Heart left ventricle (tissue), 16 donors: ENCODE measurements around the gene RXRA. TPM values are rescaled to one million over a fixed set of nuclear protein-coding genes. Genes with fewer than 3 reads are reported as not detected.

Experiments used
- ATAC-seq, 4 donors: fragments of 200-7000 bp; cut with Tn5 transposase; one replicate each; pipeline ENCODE4 v1.9.1; 2020 to 2022; ENCODE audit warnings: moderate library complexity in 4 of 4, mild to moderate bottlenecking in 3 of 4, moderate number of reproducible peaks in 1 of 4
- DNase-seq, 5 donors: peaks; one replicate each; pipeline ENCODE4 v3.0.0-alpha.2; 2020
- H3K27ac ChIP-seq, 12 donors: fragments of 200-600 bp; sonication (generic) in 4 of 12; one replicate each; pipeline versions ENCODE4 v1.5.0 to v1.8.0; 2016 to 2022; ENCODE audit warnings: mild to moderate bottlenecking in 2 of 12
- H3K27me3 ChIP-seq, 9 donors: fragments of 200-600 bp; sonication (generic) in 2 of 9; one replicate each; pipeline versions ENCODE4 v1.5.1 to v1.8.0; 2016 to 2022; ENCODE audit warnings: mild to moderate bottlenecking in 3 of 9
- H3K36me3 ChIP-seq, 9 donors: fragments of 200-600 bp; sonication (generic) in 2 of 9; one replicate each; pipeline versions ENCODE4 v1.5.0 to v1.8.0; 2018 to 2022; ENCODE audit warnings: mild to moderate bottlenecking in 2 of 9
- H3K4me1 ChIP-seq, 12 donors: fragments of 200-600 bp; sonication (generic) in 4 of 12; one replicate each; pipeline versions ENCODE4 v1.5.0 to v1.8.0; 2016 to 2022; ENCODE audit warnings: mild to moderate bottlenecking in 3 of 12
- H3K4me3 ChIP-seq, 12 donors: fragments of 200-600 bp; sonication (generic) in 4 of 12; one replicate each; pipeline versions ENCODE4 v1.5.0 to v1.8.0; 2017 to 2022; ENCODE audit warnings: mild to moderate bottlenecking in 9 of 12, moderate library complexity in 4 of 12
- H3K9me3 ChIP-seq, 12 donors: fragments of 200-600 bp; sonication (generic) in 4 of 12; one replicate each; pipeline versions ENCODE4 v1.5.0 to v1.8.0; 2016 to 2022; ENCODE audit warnings: mild to moderate bottlenecking in 1 of 12
- POLR2A ChIP-seq, 2 donors: fragments of 450-650 bp; IDR thresholded peaks; one replicate each; pipeline ENCODE4 v1.6.1; 2017; ENCODE audit warnings: antibody characterized with exemption in 2 of 2, mild to moderate bottlenecking in 2 of 2, moderate library complexity in 2 of 2
- WGBS, 4 donors: extraction: QIAGEN DNeasy Blood & Tissue Kit in 2 of 4; methylation state at CpG; one replicate each; pipeline versions ENCODE4 v1.1.5 to v1.1.7; 2013 to 2018; 5-methylcytosine and 5-hydroxymethylcytosine counted together
- intact Hi-C, 10 donors: fragments of 100-400 bp; cut with DNase I; formaldehyde crosslinking; loops; one replicate each; pipeline versions ENCODE4 v1.11.1 to v1.14.2; 2022
- polyA plus RNA-seq, 2 donors: library from polyadenylated mRNA; stranded (reverse); fragments of 200-250 nt; gene quantifications; one replicate each; pipeline ENCODE4 v1.2.3, GENCODE V29; 2013
- total RNA-seq, 9 donors: library from RNA; depleted of rRNA in 2 of 9; stranded (reverse); fragments of >200 nt in 2 of 9; fragmentation: NEBNext Ultra II Directional in 3 of 9; extraction: Animal tissue kit (Norgen Biotek cat#: 25700) in 3 of 9; gene quantifications; one replicate each; pipeline versions ENCODE4 v1.1.0 to v1.2.4, GENCODE V29; 2016 to 2023
- TF ChIP-seq, protein P1 (sequence below), 12 donors: fragments of 200-600 bp; sonication (generic) in 4 of 12; IDR thresholded peaks; one replicate each; pipeline versions ENCODE4 v1.5.0 to v1.8.0; 2018 to 2022; ENCODE audit warnings: antibody characterized with exemption in 12 of 12, mild to moderate bottlenecking in 5 of 12
- donor health status: ischemic (EF 13 %, LVEDD 7.1; RV severe dilation, severe dysfunction).
- donor health status: healthy with polysubstance abuse.
- donor health status: DM: no; HTN: yes; CAD: no.
- donor health status: DM: no; HTN: no; CAD: no.
- donor health status: ischemic (EF 25% LVEDD 6.9; RV normal size, moderate dysfunction).
- donor health status: ischemic (EF 25% LVEDD 5.7; RV mildly dilated, moderate dysfunction).
- donor health status: healthy.
- donor health status: DM: yes; HTN: yes; CAD: no.
- donor health status: ischemic (EF 35%, LVEDD 5.7; RV mildly dilated, moderate dysfunction).
- donor health status: nonischemic (EF 11% LVEDD 7.7; RV severe dilation, severe dysfunction).
- donor health status: DM: yes; HTN: yes; CAD: no.
- donor health status: PGD.
- donor health status: ischemic (EF 29% LVEDD 5.4; RV normal size, mild dysfunction).
- donor health status: nonischemic (EF 23%, LVEDD 6.1; RV moderate dilation, normal function).

RXRA gene
- total and polyA plus RNA-seq, 11 donors: 45.5 to 87.9 (median 54.9) TPM

- peak in 4 of 5 donors; percentile 66 to 84 (median 76) for DNase-seq
- peak overlapping the region in 5 of 12 donors; percentile 18 to 50 (median 43) for H3K27ac ChIP-seq
- peak overlapping the region in 1 of 12 donors; percentile 17 for H3K4me3 ChIP-seq
- intact Hi-C loops: loop anchor here in 3 of 10 donors (2.0 to 10.0 kb wide), 3 partner anchors 15 to 49 kb away; no protein-coding TSS in a partner anchor
- no peaks in the 10 kb centered on the region for H3K27me3 ChIP-seq
- WGBS, 4 donors: 49 to 56% (median 54%) methylated on average over 19 to 21 of the region's 21 CpGs
- TF ChIP-seq, protein P1, sequence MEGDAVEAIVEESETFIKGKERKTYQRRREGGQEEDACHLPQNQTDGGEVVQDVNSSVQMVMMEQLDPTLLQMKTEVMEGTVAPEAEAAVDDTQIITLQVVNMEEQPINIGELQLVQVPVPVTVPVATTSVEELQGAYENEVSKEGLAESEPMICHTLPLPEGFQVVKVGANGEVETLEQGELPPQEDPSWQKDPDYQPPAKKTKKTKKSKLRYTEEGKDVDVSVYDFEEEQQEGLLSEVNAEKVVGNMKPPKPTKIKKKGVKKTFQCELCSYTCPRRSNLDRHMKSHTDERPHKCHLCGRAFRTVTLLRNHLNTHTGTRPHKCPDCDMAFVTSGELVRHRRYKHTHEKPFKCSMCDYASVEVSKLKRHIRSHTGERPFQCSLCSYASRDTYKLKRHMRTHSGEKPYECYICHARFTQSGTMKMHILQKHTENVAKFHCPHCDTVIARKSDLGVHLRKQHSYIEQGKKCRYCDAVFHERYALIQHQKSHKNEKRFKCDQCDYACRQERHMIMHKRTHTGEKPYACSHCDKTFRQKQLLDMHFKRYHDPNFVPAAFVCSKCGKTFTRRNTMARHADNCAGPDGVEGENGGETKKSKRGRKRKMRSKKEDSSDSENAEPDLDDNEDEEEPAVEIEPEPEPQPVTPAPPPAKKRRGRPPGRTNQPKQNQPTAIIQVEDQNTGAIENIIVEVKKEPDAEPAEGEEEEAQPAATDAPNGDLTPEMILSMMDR (IDR thresholded peaks at IDR 0.05): peak in 5 of 12 donors; percentile 14 to 37 (median 20)
- no peak for TF ChIP-seq POLR2A (IDR thresholded peaks at IDR 0.05)
- no peaks in the 10 kb centered on the region for H3K36me3 ChIP-seq
- H3K4me1 ChIP-seq: peaks cover 45 to 100% (median 99%) of the 10 kb centered on the region in 12 donors
- ATAC-seq: peak in 2 of 4 donors; percentile 1 to 30
- no peaks in the 10 kb centered on the region for H3K9me3 ChIP-seq
These were observed 55.6 kb downstream of the RXRA start for GRCh38 chr9:134381671-134382516.

- no peak for ATAC-seq
- H3K4me1 ChIP-seq: peaks cover 43 to 100% (median 99%) of the 10 kb centered on the region in 12 donors
- H3K36me3 ChIP-seq: no peaks in the 10 kb centered on the region
- intact Hi-C loops: loop anchor here in 2 of 10 donors (2.0 to 10.0 kb wide), 2 partner anchors 14 to 48 kb away; no protein-coding TSS in a partner anchor
- H3K27me3 ChIP-seq: no peaks in the 10 kb centered on the region
- DNase-seq: no peak
- H3K4me3 ChIP-seq: peak overlapping the region in 1 of 12 donors; percentile 17
- no peaks in the 10 kb centered on the region for H3K9me3 ChIP-seq
- WGBS, 4 donors: 83 to 92% (median 85%) methylated on average over 8 to 14 of the region's 14 CpGs
- TF ChIP-seq POLR2A (IDR thresholded peaks at IDR 0.05): no peak
- TF ChIP-seq, protein P1 (IDR thresholded peaks at IDR 0.05): no peak
- peak overlapping the region in 4 of 12 donors; percentile 26 to 50 (median 46) for H3K27ac ChIP-seq
These were observed 56.5 kb downstream of the RXRA start for GRCh38 chr9:134382733-134383132.

- Histone ChIP-seq H3K4me1 (peaks cover 41 to 100% (median 98%) of the 10 kb centered on the region in 12 donors), H3K27me3 (no peaks in the 10 kb centered on the region), H3K9me3 (no peaks in the 10 kb centered on the region), H3K36me3 (no peaks in the 10 kb centered on the region), H3K27ac (peak overlapping the region in 3 of 12 donors; percentile 11 to 48 (median 43)), H3K4me3 (no peak overlapping the region)
- no peak for ATAC-seq
- WGBS, 4 donors: 84 to 93% (median 92%) methylated on average over 3 to 6 of the region's 6 CpGs
- no peak for DNase-seq
- intact Hi-C loops: loop anchor here in 2 of 10 donors (2.0 to 10.0 kb wide), 2 partner anchors 14 to 48 kb away; no protein-coding TSS in a partner anchor
- no peak for TF ChIP-seq POLR2A (IDR thresholded peaks at IDR 0.05)
- TF ChIP-seq, protein P1 (IDR thresholded peaks at IDR 0.05): no peak
These were observed 56.9 kb downstream of the RXRA start for GRCh38 chr9:134383148-134383547.
